GM21381 (cell line): ENCODE results near the gene ELAVL2.

Experiments
- ATAC-seq: cut with Tn5 transposase; IDR thresholded peaks from one replicate; pipeline ENCODE4 v1.9.1; 2021; ENCODE audit warnings: mild to moderate bottlenecking, moderate library complexity; ENCODE audit not compliant: unreplicated experiment

ELAVL2 gene

DNA sequence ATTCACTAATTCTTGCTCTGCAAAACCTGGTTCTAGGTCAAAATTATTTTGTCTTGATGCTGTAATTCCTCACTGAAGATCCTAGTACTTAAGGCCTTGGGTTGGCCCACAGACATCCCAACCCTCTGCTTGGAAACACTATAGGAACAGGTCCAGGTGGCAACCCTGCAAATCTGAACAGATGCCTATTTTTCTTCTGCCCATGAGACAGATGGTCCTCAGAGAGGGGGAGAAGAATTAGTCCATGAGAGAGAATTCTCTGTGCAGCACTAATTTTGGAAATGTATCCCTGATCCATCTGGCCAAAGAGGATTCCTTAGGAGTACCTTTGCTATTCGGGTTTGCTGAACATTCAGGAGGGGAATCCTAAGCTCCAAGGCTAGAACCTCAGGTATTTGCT lies 156.3 kb downstream of the ELAVL2 start:
- ATAC-seq, result no peak

DNA sequence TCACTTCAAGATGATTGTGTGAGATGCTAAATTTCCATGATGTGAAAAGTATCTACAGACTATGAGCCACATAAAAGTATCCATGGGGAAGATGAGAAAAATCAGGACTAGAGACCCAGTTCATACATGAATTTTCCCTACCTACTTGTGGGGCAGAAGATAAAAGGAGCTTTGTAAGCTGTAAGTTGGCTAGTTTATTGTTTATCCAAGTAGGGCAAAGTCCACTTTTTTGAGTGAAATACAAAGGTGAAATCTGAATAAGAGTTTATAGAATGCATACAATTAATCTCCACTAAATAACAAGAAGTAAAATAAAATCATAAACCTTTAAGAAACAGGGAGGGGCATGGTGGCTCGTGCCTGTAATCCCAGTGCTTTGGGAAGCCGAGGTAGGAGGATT lies 160.4 kb downstream of the ELAVL2 start:
- no peak for ATAC-seq

- ATAC-seq, result no peak
Observed at GRCh38 chr9:23665051-23665450, 161.0 kb downstream of the ELAVL2 start.

- no peak for ATAC-seq
Observed at GRCh38 chr9:23663946-23664345, 162.1 kb downstream of the ELAVL2 start.

- ATAC-seq, result no peak
Observed at GRCh38 chr9:23663536-23663935, 162.5 kb downstream of the ELAVL2 start.

- no peak for ATAC-seq
Observed at GRCh38 chr9:23663125-23663524, 162.9 kb downstream of the ELAVL2 start.

DNA sequence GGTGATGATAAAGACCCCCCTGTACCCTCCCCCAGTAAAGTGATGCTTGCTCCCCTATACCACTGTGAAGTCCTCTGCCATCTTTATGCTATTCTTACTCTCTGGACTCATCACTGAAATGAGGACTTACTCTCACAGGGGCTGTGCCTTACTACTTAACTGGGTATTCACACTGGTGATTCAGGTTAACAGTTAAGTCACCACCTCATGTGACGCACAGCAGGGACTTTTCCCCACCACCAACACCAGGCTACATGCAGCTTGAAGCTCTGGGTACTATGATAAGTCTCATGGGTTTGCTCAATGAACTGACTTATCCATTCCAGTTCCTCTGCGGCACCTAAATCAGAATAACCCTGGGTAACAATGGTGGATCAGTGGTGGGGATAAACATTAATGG lies 163.7 kb downstream of the ELAVL2 start:
- no peak for ATAC-seq

DNA sequence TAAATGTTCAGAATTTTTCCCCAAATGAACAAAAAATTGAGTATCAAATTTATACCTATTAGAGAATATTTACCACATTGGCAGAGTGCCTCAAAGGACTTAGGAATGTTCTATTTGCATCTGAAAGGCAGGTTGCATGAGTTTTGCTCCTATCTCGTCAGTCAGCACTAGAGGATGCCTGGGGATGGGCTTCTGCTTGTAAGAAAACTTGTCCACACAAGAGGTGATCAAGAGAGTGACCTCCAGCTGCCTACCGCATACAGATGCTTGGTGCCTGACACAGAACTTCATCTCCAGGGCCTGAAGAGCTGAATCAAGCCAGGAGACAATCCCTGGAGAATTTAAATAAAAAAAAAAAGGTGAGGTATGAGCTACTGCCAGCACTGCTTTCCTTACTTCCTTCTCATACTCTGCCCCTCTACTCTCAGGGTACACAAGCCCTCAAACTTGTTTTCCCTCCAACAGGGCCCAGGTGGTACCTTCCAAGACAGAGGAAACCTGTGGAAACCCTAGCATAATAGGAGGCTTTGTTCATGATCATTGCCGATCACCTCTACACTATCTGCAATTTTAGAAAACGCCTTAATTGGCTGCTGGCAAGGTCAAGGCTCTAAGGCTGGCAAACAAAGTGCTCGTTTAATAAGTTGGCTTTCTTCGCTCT lies 166.6 kb downstream of the ELAVL2 start:
- ATAC-seq, result no peak

- no peak for ATAC-seq
Observed at GRCh38 chr9:23658376-23659258, 167.4 kb downstream of the ELAVL2 start.

GRCh38 chr9:23651051-23651450 lies 175.0 kb downstream of the ELAVL2 start:
- no peak for ATAC-seq

GRCh38 chr9:23648651-23649050 lies 177.4 kb downstream of the ELAVL2 start:
- ATAC-seq, result no peak

GRCh38 chr9:23644896-23645295 lies 181.1 kb downstream of the ELAVL2 start:
- ATAC-seq, result no peak

DNA sequence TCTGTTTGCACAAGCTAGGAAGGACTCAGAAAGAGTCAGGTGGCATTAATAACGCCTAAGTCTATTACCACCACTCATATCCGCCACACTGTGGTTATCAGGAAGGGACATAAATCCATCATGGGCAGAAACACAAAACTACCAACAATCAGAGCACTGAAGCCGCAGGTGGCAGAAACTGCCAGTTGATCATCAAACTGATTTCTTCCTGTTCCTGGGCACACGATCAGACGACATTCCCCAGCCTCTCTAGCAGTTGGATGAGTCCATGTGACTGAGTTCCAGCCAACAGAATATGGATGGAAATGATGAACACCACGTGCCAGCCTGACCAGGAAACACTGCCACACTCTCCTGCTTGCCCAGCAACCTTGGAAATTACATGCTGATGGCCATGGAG lies 181.7 kb downstream of the ELAVL2 start:
- ATAC-seq, result no peak

DNA sequence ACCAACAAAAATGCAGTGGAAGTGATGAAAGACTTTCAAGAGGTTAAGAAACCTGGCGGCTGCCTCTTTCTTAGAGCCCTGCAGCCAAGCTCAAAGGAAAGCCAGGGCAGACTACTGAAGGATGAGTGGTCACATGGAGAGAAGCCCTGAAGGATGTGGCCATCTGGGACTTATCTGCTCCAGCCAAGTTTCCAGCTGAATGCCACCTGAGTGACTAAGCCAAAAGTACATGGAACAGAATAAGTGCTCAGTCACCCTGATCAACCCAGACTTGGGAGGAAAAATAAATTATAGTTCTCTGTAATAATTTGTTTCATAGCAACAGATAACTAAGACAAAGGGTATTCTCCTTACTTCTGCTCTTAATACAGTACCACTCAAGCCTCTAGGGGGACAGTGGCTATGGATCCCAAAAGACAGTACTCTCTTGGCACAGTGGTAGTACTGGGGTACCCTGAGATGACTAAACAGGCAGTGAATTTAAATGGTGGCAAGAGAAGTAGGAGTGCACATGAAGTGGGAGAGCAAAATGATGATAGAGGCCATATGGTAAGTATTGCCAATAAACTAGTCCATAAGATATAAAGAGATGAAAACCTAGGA lies 182.3 kb downstream of the ELAVL2 start:
- no peak for ATAC-seq
